ENCODE results near the gene AK9.
A peak's percentile ranks its signal among the peaks of the same experiment; 100 is the strongest.

Gene AK9

DNA sequence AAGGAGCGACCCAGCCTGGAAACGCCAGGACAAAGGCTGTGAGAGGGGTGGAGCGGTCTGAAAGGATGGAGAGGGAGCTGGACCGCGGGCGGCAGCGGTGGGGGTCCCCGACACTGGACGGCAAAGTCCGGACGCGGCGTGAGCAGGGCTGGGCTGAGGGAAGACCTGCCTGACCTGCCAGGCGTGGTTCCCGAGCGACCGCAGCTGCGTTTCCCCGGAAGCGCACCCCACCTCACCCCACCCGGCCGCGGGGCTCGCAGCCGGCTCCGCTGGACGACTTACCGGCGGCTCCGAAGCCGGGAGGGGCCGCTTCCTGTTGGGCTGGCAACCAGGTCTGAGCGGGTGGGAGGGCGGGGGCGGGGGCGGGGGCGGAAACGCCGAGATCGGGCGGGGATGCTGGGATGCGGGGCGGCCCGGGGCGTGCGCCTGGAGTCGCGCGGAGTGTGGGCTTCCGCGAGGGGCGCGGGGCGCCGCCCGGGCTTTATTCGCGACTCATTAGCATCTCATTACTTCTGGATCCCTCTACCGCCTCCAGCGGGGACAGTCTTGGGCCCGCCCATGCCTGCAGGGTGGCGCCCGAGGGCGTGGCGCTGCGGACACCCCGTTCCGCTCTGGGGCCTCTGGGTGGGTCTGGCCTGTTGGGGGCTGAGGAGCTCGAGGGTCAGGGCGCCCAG lies 235.4 kb downstream of the AK9 start, which contains the start of gene MICAL1:
TSS of gene MICAL1 (minus strand) at position 336 of the 674 bp plus-strand sequence. CDS start 1,576 bp downstream, outside the sequence.
- peak; percentile 25 for DNase-seq

DNA sequence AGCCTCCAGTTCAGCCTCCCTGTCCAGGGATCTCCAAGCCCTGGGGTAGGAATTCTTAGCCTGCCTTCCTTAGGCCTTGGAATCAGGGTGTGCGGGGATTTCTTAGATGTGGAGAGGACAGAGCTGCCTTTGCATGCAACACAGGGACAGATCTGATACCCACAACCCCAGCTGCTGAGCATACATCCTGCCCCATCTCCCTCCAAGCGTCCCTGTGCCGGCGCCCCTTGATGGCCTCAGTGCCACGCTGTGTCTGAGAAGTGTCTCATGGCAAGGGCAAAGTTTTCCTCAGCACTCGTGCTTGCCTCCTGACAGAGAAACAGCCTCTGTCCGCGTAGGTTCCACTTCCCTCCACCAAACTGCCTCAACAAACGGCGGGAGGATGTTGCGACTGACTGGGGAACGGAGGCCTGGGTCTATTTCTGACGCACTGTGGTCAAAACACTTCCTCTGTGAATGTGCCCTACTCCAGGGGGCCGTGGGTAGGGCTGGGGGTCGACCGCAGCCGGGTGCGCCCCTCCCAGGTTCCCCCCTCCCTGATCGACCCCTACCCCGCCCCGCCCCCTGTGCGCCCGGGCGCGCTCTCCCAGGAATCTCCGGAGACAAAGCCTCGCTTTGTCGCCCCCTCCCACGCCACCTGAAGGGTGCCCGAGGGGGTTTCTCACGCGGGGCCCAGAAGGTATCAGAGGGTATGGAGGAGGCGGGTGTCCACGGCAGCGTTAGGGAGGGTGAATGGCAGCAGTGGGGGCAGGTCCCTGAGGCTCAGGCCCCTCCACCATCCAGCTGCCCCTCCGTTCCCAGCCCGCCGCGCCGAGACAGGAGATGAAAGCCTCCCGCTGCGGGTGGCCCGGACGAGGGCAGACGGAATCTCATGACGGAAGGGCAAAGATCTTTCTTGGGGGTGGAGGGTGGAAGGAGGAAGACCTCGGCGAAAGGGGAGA lies 236.2 kb downstream of the AK9 start:
- no peak for DNase-seq

DNA sequence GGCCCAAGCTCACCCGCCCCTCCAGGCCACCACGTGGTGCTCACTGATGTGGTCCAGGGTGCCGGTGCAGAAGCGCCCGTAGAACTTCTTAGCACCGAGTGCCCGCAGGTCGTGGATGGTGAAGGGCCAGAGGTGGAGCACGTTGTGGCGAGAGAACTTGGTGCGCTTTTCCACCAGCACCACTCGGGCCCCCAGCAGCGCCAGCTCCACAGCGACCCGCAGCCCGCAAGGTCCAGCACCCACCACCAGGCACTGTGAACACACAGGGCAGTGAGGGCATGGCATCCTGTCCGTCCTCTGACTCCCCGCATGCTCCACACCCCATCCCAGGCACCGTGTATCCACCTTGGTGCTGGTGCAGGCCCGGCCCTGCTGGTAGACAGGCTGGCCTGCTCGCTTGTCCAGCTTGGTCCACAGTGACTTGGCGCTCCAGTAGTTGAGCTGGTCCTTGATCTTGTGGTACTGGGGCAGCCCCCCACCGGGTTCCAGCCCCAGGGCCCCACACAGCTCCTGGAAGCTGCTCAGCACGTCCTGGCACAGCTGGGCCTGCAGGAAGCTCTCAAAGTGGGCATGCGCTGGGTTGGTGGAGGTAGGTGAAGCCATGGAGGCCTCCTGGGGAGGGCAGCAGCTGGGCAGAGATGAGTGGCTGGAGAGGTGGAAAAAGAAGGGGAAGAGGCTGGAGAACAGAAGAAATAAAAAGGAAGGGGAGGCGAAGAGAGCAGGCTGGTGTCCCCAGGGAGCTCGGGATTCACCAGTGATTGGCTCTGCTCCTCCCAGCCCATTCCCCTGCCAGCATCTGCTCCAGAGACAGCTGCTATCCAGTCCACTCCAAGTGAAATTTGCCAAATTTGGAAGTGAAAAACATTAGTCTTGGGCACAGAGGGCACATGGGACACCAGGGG lies 237.2 kb downstream of the AK9 start:
- peak; percentile 60 for DNase-seq

DNA sequence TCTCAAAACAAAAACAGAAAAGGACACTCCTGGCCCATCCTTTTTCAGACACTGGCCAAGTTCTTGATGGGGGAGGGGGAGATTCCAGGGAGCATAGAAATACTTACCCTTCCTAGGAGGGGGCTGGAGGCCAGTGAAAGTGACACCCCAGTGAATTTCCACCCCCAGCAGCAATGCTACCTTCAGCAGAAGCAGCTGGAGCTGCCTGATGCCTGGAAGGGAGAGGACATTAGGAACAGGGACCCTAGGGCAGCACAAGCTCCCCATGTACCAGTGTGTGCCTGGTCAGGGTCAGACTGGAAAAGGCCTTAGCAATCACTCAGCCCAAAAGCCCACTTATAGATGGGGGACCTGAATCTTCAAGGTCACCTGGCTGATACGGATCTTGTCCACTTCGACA lies 237.8 kb downstream of the AK9 start:
- no peak for DNase-seq

DNA sequence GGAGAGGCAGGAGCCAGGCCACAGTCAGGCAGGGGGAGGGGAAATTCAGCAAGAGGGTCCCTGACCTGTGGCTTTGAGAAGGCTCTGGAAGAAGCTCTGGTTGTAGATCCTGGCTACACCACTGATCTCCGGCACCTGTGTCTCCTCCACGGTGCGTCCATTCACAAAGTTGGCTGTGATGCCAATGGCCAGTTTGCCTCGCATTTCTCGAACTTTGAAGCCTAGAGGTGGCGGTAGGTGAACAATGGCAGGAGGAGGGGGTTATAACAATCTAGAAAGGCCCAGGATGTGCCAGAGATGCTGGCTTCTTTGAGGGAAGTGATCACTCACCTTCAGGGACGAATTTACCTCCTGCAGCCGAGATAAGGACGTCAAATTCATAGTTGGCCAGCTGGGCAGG lies 238.8 kb downstream of the AK9 start:
- DNase-seq: no peak

DNA sequence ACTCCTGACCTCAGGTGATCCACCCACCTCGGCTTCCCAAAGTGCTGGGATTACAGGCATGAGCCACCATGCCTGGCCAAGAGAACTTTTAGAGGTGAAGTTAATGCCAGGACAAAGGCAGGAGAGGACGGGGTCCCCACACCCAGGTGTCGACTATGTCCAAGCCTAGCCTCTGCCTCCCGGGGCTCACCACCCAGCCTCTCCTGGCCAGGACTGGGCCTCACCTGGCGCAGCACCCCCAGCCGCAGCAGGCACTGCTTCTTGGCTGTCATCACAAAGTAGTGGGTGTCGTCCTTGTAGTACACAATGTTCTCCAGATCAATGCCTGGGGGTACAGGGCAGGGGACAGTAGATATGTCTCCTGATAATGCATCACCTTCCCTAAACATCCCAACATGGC lies 239.6 kb downstream of the AK9 start:
- DNase-seq: no peak

DNA sequence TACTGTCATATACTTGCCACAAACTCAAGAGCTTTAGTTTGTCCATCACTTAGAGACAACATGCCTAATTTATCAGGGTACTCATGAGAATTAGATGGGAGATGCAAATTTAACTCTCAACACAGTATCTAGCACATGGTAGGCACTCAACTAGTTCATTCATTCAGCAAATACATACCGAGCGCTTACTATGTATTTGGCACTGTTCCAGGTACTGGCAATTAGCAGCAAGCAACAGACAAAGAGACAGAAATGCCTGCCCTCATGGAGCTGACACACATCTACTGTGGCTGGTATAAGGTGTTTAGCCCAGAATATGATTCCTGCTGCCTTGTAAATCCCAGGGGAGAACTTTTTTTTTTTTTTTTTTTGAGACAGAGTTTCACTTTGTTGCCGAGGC lies 240.2 kb downstream of the AK9 start:
- no peak for DNase-seq

DNA sequence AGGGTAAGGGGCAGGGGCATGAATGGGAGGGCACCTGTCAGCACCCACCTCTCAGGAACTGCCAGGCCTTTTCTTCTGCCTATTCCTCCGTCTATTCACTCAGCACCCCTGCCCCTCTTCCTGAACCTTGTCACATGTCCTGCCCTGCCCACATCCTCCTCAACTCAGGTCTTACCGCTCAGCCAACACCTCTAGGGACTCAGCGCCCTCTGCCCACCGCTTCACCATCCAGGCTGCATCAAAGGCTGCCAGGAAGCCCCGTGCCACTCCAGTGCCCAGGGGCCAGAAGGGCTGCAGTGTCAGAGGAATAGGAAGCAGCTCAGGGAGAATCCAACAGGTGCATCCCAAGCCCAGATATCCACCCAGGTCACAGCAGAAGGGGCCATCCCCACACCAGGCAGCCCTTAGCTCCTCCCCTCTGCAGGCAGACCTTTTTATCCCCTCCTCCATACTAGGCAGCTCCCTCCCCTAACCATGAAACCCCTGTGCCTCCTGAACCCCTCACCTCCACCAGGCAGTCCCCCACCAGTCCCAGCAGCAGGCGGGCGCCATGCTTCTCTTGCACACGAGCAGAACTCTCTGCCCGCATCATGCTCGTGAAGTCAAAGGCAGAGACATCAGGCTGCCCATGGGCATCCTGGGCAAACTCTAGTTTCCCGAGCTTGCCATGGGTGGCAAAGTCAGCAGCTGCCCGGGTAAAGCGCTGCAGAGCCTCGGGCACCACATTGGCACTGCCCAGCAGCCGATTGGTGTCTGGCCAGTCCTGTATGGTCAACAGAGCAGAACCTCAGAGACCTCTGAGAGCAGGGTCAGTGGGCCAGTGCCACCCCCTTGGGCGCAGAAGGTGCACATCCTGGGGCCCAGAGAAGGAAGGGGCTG lies 241.0 kb downstream of the AK9 start:
- DNase-seq: no peak

DNA sequence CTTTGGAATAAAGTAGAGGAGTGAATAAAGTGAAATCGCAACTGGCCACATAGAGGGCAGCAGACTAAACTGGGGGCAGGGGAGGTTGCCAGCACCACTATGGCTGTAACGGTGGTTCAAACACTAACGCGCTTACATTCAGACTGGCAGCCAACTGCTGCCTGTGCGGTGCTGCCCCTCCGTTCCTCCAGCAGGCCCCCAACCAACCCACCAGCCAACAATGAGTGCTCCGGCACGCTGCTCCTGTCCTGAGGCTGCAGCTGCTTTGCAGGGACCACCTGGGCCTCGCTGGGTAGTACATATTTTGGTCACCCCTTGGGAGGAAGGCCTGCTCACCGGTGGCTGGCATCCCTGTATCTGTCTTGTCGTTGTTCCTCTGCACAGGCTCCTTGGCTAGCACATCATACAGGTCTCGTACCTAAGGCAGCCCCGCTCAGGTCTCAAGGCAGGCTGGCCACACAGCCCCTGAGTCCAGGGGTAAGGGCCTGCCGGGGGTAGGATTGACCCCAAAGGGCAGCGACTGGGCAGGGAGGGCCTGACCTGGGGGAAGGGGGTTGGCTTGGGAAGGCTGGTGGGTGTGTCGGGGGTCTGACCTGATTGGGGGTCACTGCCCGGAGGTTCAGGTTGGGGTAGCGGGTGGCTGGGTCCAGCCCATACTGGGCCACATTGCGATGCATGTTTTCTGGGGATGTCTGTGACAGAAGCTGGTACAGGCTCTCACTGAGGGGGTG lies 241.8 kb downstream of the AK9 start:
- DNase-seq: no peak

DNA sequence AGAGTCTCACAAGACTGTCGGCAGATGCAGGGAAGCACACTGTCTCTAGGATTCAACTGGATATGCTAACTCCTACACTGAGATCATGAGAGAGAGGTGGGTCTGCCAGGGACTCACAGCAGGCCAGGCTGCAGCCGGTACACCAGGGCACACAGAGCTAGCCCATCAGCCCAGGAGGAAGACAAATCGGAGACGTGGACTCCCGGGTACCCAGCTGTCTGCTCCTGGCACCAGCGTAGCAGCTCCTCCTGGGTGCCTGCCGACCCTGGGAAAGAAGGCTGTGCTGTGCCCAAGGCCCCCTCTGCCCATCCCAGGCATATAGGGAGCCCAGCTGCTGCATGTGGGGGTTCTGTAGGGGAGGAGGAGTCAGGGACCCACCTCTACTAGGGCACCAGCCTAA lies 242.4 kb downstream of the AK9 start:
- DNase-seq: no peak

DNA sequence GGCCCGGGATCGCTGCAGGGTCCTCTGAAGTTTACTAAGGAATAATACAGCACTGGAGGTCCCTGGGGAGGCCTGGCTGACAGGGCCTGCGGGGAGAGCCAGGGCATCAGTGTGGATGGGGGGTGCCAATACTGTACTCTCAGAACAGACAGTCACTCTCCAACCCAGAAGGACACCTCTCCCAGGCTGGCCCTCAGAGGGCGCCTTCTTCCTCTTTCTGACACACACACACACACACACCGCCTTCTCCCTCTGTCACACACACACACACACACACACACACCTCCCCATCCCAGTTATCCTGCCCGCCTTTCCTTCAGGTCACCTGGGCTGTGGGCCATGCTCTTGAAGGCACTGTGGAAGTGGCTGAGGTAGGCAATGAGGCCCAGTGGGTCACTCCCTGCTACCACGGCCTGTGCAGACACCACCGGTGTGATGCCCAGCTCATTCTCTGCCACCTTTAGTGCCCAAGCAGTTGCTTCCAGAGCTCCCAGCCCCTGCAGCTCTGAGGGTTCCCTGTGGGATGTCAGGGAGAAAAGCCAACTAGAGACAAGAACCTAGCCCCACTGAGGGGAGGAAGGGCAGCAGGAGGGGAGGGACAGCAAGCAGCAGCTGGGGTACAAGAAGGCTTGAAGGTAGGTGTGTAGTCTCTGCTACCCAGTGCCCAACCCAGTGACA lies 243.0 kb downstream of the AK9 start:
- DNase-seq: no peak

DNA sequence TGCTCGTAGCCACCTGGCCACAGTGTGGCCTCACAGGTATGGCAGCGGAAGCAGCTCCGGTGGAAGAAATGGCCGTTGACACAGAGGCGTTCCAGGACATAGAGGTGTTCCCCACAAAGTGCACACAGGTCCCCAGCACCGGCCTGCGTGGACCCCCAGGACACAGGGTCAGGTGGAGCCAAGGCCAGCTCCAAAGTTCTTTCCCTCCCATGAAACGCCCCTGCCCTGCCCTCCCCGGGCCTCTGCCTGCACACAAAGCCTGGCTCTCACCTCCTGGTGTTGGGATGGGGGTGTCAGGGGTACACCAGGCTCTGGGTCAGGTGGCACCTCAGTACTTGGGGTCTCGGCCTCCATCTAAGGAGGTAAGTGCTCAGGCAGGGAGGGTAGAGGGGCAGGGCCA lies 243.9 kb downstream of the AK9 start:
- DNase-seq: no peak

DNA sequence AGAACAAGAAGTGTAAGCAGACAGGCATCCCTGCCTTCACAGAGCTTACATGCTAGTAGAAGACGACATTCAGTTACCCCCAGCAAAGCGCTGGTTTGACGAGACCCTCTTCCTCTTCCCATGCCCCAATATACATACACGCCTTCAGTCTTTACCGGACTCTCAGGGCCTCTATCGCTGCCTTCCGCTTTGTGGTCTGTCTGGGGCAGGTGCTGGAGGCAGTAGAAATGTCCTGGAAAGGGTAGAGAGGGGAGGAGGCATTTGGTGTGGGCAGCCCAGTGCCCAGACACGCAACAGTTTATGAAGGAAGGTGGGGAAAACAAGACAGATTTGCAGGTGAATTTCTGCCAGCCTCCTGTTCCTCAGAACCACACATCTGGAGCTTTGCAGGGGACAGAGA lies 244.5 kb downstream of the AK9 start:
- DNase-seq: no peak

DNA sequence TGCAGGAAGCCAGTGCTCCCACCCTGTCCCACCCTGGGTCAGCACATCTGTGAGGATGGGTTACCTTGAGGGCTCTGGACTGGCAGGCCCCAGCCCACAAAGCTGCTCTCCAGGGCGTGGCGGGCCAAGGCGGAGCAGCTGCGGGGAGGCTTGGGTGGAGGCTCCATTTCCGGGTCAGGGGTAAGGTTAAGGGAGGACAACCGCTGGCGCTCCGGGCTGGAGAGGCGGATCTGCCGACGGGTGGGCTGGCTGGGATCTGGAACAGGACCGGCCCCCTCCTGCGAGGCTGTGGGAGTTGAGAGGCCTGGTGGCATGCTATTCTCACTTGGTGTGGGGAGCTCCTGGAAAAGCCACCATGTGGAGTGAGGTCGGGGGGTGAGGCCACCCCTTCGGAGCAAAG lies 244.9 kb downstream of the AK9 start:
- DNase-seq: no peak

DNA sequence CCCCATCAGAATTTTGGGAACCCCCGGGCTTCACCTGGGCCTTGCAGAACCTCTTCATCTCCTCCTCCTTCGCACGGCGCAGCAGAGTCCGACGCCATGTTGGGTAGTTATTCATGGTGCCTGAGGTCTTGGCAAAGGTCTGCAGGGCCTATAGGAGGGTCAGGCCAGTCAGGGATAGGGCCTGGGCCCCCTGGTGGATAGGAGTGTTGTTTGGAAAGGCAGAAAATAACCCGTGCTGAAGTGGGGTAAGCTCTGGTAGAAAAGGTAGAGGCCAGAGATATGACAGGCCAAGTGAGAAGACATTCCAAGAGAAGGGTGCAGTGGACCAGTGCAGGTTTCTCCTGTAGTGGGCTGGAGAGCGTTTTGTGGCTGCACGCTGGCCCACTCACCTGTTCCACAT lies 245.6 kb downstream of the AK9 start:
- no peak for DNase-seq

DNA sequence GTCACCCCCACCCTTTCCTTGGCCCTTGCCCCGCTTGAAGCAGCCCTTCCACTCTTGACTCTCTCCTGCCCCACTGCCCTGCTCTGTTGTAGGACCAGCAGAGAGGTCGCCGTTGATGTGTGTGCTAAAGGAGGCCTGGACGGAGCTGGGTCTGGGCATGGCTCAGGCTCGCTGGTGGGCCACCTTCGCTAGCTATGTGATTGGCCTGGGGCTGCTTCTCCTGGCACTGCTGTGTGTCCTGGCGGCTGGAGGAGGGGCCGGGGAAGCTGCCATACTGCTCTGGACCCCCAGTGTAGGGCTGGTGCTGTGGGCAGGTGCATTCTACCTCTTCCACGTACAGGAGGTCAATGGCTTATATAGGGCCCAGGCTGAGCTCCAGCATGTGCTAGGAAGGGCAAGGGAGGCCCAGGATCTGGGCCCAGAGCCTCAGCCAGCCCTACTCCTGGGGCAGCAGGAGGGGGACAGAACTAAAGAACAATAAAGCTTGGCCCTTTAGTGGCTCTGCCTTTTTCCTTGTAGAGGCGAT lies 247.5 kb downstream of the AK9 start:
- DNase-seq: no peak

Measured in NCI-H2107 (cell line).